Upper lobe of left lung (tissue), 4 donors: ENCODE results near the gene MATN4.

Source experiments
- CTCF ChIP-seq, 6 experiments: fragments of 450-650 bp in 4 of 6; fragments of 200-600 bp in 2 of 6; sonication (generic) in 2 of 6; IDR thresholded peaks; one replicate each; pipeline ENCODE4 v1.5.1; 2016 to 2019; ENCODE audit warnings: antibody characterized with exemption in 6 of 6
- EP300 ChIP-seq, 4 donors: sonication (generic); formaldehyde crosslinking; IDR thresholded peaks; one replicate each; pipeline ENCODE4 v1.5.1; 2017; ENCODE audit warnings: antibody characterized with exemption in 4 of 4, control low read depth in 2 of 4
- POLR2A ChIP-seq, 4 donors: fragments of 450-650 bp; IDR thresholded peaks; one replicate each; pipeline ENCODE4 v1.5.1; 2016 to 2017; ENCODE audit warnings: antibody characterized with exemption in 4 of 4, mild to moderate bottlenecking in 2 of 4
- POLR2AphosphoS5 ChIP-seq, 2 donors: sonication (generic); formaldehyde crosslinking; IDR thresholded peaks; one replicate each; pipeline ENCODE4 v1.5.1; 2017; ENCODE audit warnings: antibody characterized with exemption in 2 of 2

- TF ChIP-seq CTCF (IDR thresholded peaks at IDR 0.05) (no peak), EP300 (IDR thresholded peaks at IDR 0.05) (no peak), POLR2AphosphoS5 (IDR thresholded peaks at IDR 0.05) (no peak), POLR2A (IDR thresholded peaks at IDR 0.05) (no peak)
Observed at GRCh38 chr20:45253261-45253660, 54.8 kb downstream of the MATN4 start.
